Renal cortical epithelial cell (primary cell): Measurements from ENCODE around the gene TWIST2. TPM values are rescaled to one million over a fixed set of nuclear protein-coding genes. Genes with fewer than 3 reads are reported as not detected.
A peak's percentile ranks its signal among the peaks of the same experiment; 100 is the strongest.

Source experiments
- DNase-seq: peaks from one replicate; pipeline ENCODE4 v3.0.0-alpha.2; 2011; ENCODE audit warnings: low read depth
- total RNA-seq: library from RNA; depleted of rRNA; stranded (reverse); fragments of >200 nt; gene quantifications from 2 replicates; pipeline ENCODE4 v1.2.3, GENCODE V29; 2014

The TWIST2 gene
- total RNA-seq, 1 donor from 2014 or later = 0.20 TPM

GRCh38 chr2:238872628-238873380 is 24.9 kb downstream of the TWIST2 start:
- no peak for DNase-seq

- no peak for DNase-seq
These were observed 25.5 kb downstream of the TWIST2 start for GRCh38 chr2:238873381-238873801.

- no peak for DNase-seq
These were observed 26.0 kb downstream of the TWIST2 start for GRCh38 chr2:238873841-238874240.

- DNase-seq = no peak
These were observed 26.6 kb downstream of the TWIST2 start for GRCh38 chr2:238874330-238875050.

- DNase-seq = no peak
These were observed 27.2 kb downstream of the TWIST2 start for GRCh38 chr2:238875101-238875470.

GRCh38 chr2:238875471-238876231 is 27.8 kb downstream of the TWIST2 start:
- no peak for DNase-seq

- DNase-seq = no peak
These were observed 28.3 kb downstream of the TWIST2 start for GRCh38 chr2:238876232-238876630.

GRCh38 chr2:238878051-238878735 is 30.3 kb downstream of the TWIST2 start:
- no peak for DNase-seq

GRCh38 chr2:238879043-238879442 is 31.2 kb downstream of the TWIST2 start:
- no peak for DNase-seq

- DNase-seq = no peak
These were observed 31.9 kb downstream of the TWIST2 start for GRCh38 chr2:238879621-238880377.

- DNase-seq = no peak
These were observed 33.6 kb downstream of the TWIST2 start for GRCh38 chr2:238881353-238882081.

GRCh38 chr2:238882082-238882755 is 34.3 kb downstream of the TWIST2 start:
- DNase-seq = peak; percentile 65

- DNase-seq = no peak
These were observed 35.6 kb downstream of the TWIST2 start for GRCh38 chr2:238883421-238883901.

- no peak for DNase-seq
These were observed 36.4 kb downstream of the TWIST2 start for GRCh38 chr2:238884122-238884811.

GRCh38 chr2:238884812-238885408 is 37.0 kb downstream of the TWIST2 start:
- DNase-seq = no peak

- no peak for DNase-seq
These were observed 38.7 kb downstream of the TWIST2 start for GRCh38 chr2:238886453-238887094.

- no peak for DNase-seq
These were observed 39.7 kb downstream of the TWIST2 start for GRCh38 chr2:238887616-238888015.

- DNase-seq = no peak
These were observed 40.9 kb downstream of the TWIST2 start for GRCh38 chr2:238888781-238889180.
